Keratinocyte (primary cell): ENCODE data around the gene TIAM1. TPM values are rescaled to one million over a fixed set of nuclear protein-coding genes. Genes with fewer than 3 reads are reported as not detected.

Source experiments
- DNase-seq: peaks from one replicate; pipeline ENCODE4 v3.0.0-alpha.2; 2011; ENCODE audit warnings: low read depth, missing footprints, low spot score
- FAIRE-seq: peaks from 2 replicates; lab custom pipeline; 2011; peaks lifted over from hg19 to GRCh38; lab: Jason Lieb, UNC
- H2AFZ ChIP-seq: 2 replicates; pipeline ENCODE4 v1.6.0; 2012; ENCODE audit warnings: low read length, control low read depth, inconsistent platforms; ENCODE audit not compliant: control insufficient read depth
- H3K27ac ChIP-seq: 2 replicates; pipeline ENCODE4 v1.5.1; 2011; ENCODE audit warnings: low read length; ENCODE audit not compliant: control insufficient read depth, insufficient read depth
- H3K27me3 ChIP-seq: 3 replicates; pipeline ENCODE4 v1.6.0; 2011; ENCODE audit warnings: low read length; ENCODE audit not compliant: control insufficient read depth, insufficient read depth; ENCODE audit errors: extremely low read depth
- H3K36me3 ChIP-seq, 2 experiments: 2 replicates in 1 of 2; 3 replicates in 1 of 2; pipeline ENCODE4 v1.5.1; 2011; ENCODE audit warnings: low read length in 2 of 2, mild to moderate bottlenecking in 1 of 2; ENCODE audit not compliant: control insufficient read depth in 2 of 2, insufficient read depth in 2 of 2; ENCODE audit errors: extremely low read depth in 1 of 2
- H3K4me1 ChIP-seq: 3 replicates; pipeline ENCODE4 v1.5.1; 2011; ENCODE audit warnings: low read length; ENCODE audit not compliant: control insufficient read depth, insufficient read depth; ENCODE audit errors: extremely low read depth
- H3K4me2 ChIP-seq: 3 replicates; pipeline ENCODE4 v1.6.0; 2011; ENCODE audit warnings: low read depth, low read length; ENCODE audit not compliant: control insufficient read depth, insufficient read depth; ENCODE audit errors: extremely low read depth
- H3K4me3 ChIP-seq, 3 experiments: fragments of 200-600 bp in 1 of 3; sonication (generic) in 1 of 3; 2 replicates in 2 of 3; 3 replicates in 1 of 3; pipeline ENCODE4 v1.5.1; 2011 to 2016; ENCODE audit warnings: low read length in 3 of 3, mild to moderate bottlenecking in 3 of 3, control low read depth in 2 of 3, inconsistent platforms in 1 of 3, low read depth in 1 of 3, mixed read lengths in 1 of 3, mixed run types in 1 of 3, moderate library complexity in 1 of 3; ENCODE audit not compliant: control insufficient read depth in 2 of 3, insufficient read depth in 2 of 3; ENCODE audit errors: extremely low read depth in 1 of 3
- H3K79me2 ChIP-seq: 2 replicates; pipeline ENCODE4 v1.6.0; 2012; ENCODE audit warnings: low read length; ENCODE audit not compliant: control insufficient read depth, insufficient read depth
- H3K9ac ChIP-seq: 3 replicates; pipeline ENCODE4 v1.6.0; 2011; ENCODE audit warnings: low read length; ENCODE audit not compliant: control insufficient read depth, insufficient read depth; ENCODE audit errors: extremely low read depth
- H3K9me1 ChIP-seq: 3 replicates; pipeline ENCODE4 v1.6.0; 2011; ENCODE audit warnings: low read length; ENCODE audit not compliant: control insufficient read depth, insufficient read depth; ENCODE audit errors: extremely low read depth
- H3K9me3 ChIP-seq: 2 replicates; pipeline ENCODE4 v1.5.1; 2012; ENCODE audit warnings: low read depth, low read length; ENCODE audit not compliant: control insufficient read depth
- H4K20me1 ChIP-seq: 3 replicates; pipeline ENCODE4 v1.6.0; 2011; ENCODE audit warnings: low read length; ENCODE audit not compliant: control insufficient read depth, insufficient read depth; ENCODE audit errors: extremely low read depth
- CTCF ChIP-seq, 3 experiments: IDR thresholded peaks in 1 of 3; conservative IDR thresholded peaks in 1 of 3; optimal IDR thresholded peaks in 1 of 3; 2 replicates in 2 of 3; 3 replicates in 1 of 3; pipeline versions ENCODE3 to v1.5.1; 2011; ENCODE audit warnings: low read length in 3 of 3, mild to moderate bottlenecking in 3 of 3, moderate library complexity in 2 of 3, control low read depth in 1 of 3, inconsistent platforms in 1 of 3; ENCODE audit not compliant: insufficient read depth in 2 of 3; ENCODE audit errors: extremely low read depth in 1 of 3
- EZH2 ChIP-seq: IDR thresholded peaks from one replicate; pipeline ENCODE4 v1.6.1; 2012; ENCODE audit warnings: inconsistent platforms, mild to moderate bottlenecking, low read length, moderate library complexity
- dilution Hi-C: fragments of 300-500 bp; cut with MboI; formaldehyde crosslinking; loops from one replicate; pipeline ENCODE4 v1.7.0; 2020; ENCODE audit warnings: low sequenced_read_pairs; ENCODE audit not compliant: extremely low pct_ligation_motif_present
- polyA plus RNA-seq, 5 experiments: library from polyadenylated mRNA; depleted of rRNA in 3 of 5; stranded (reverse) in 3 of 5; stranded (forward) in 1 of 5; unstranded in 1 of 5; fragments of >200 nt; gene quantifications; 1 replicate in 1 of 5; 2 replicates in 3 of 5; 3 replicates in 1 of 5; pipeline versions ENCODE4 v1.2.1 to v1.2.3, GENCODE V29; 2011 to 2012; ENCODE audit warnings: missing spikeins in 2 of 5, low read depth in 1 of 5, low replicate concordance in 1 of 5

TIAM1 gene
- polyA plus RNA-seq, 1 donor (not counting 4 experiments of a cell fraction or from before 2014, with no cell fraction given) = 8.3 TPM

- no peak for TF ChIP-seq EZH2
- no peak for TF ChIP-seq CTCF (optimal IDR thresholded peaks at IDR 0.05 in 1 of 3, IDR thresholded peaks at IDR 0.05 in 1 of 3, conservative IDR thresholded peaks at IDR 0.05 in 1 of 3; ENCODE audit: extremely low read depth in 1 of 3, insufficient read depth in 2 of 3, low read length in 3 of 3)
- H3K4me2 ChIP-seq = no peak overlapping the region
- no peaks in the 10 kb centered on the region for H4K20me1 ChIP-seq
- peak; percentile 74 for DNase-seq
- no peak overlapping the region for H2AFZ ChIP-seq
- H3K36me3 ChIP-seq = no peaks in the 10 kb centered on the region
- dilution Hi-C loops = no loop called here
- H3K9ac ChIP-seq = no peak overlapping the region
- H3K27me3 ChIP-seq = no peaks in the 10 kb centered on the region
- H3K79me2 ChIP-seq = no peaks in the 10 kb centered on the region
- no peak overlapping the region for H3K4me3 ChIP-seq
- FAIRE-seq = peak; percentile 81
- no peak overlapping the region for H3K27ac ChIP-seq
- no peaks in the 10 kb centered on the region for H3K9me1 ChIP-seq
- peaks cover 7% of the 10 kb centered on the region for H3K4me1 ChIP-seq
- no peaks in the 10 kb centered on the region for H3K9me3 ChIP-seq
These were observed 22.8 kb upstream of the TIAM1 start for GRCh38 chr21:31366825-31367224.

- no peaks in the 10 kb centered on the region for H3K27me3 ChIP-seq
- H3K4me2 ChIP-seq = no peak overlapping the region
- no peaks in the 10 kb centered on the region for H3K79me2 ChIP-seq
- H3K4me1 ChIP-seq = peaks cover 5% of the 10 kb centered on the region
- no peaks in the 10 kb centered on the region for H3K9me3 ChIP-seq
- H3K36me3 ChIP-seq = no peaks in the 10 kb centered on the region
- no peak overlapping the region for H3K4me3 ChIP-seq
- no peak overlapping the region for H3K9ac ChIP-seq
- no peak overlapping the region for H3K27ac ChIP-seq
- H2AFZ ChIP-seq = no peak overlapping the region
- no peak for FAIRE-seq
- no peak for TF ChIP-seq CTCF (optimal IDR thresholded peaks at IDR 0.05 in 1 of 3, IDR thresholded peaks at IDR 0.05 in 1 of 3, conservative IDR thresholded peaks at IDR 0.05 in 1 of 3; ENCODE audit: extremely low read depth in 1 of 3, insufficient read depth in 2 of 3, low read length in 3 of 3)
- TF ChIP-seq EZH2 = no peak
- no peaks in the 10 kb centered on the region for H3K9me1 ChIP-seq
- no peak for DNase-seq
- no peaks in the 10 kb centered on the region for H4K20me1 ChIP-seq
- dilution Hi-C loops = no loop called here
These were observed 20.3 kb upstream of the TIAM1 start for GRCh38 chr21:31364253-31364945.
